ENCODE measurements around the gene FXYD5. TPM values are rescaled to one million over a fixed set of nuclear protein-coding genes. Genes with fewer than 3 reads are reported as not detected.
A peak's percentile ranks its signal among the peaks of the same experiment; 100 is the strongest.

The FXYD5 gene
- total RNA-seq, 1 donor from 2014 or later = 12.4 TPM

DNA sequence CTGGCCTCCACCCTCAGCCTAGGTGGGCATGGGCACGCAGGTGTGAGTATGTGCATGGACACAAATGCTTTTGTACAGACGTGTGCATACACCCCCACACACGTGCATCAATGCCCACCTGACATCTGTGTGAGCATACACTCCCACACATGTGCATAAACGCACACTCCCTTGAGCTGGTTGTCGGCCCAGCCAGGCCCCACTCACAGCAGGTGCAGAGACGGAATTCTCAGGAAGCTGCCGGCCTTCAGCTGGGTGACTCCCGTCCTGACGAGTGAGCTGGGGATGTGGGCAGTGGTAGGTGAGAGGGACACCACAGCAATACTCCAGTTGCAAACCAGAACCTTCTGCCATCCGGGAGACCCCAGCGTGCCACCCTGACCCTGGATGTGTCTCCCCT lies 20.7 kb upstream of the FXYD5 start:
- FAIRE-seq = no peak
- Histone ChIP-seq H3K27me3 (ENCODE audit: control insufficient read depth, insufficient read depth, low read length) (no peaks in the 10 kb centered on the region), H3K4me3 (ENCODE audit: low read depth, low read length) (no peak overlapping the region), H3K36me3 (ENCODE audit: control insufficient read depth, insufficient read depth, low read length) (no peaks in the 10 kb centered on the region)
- TF ChIP-seq, protein P1, sequence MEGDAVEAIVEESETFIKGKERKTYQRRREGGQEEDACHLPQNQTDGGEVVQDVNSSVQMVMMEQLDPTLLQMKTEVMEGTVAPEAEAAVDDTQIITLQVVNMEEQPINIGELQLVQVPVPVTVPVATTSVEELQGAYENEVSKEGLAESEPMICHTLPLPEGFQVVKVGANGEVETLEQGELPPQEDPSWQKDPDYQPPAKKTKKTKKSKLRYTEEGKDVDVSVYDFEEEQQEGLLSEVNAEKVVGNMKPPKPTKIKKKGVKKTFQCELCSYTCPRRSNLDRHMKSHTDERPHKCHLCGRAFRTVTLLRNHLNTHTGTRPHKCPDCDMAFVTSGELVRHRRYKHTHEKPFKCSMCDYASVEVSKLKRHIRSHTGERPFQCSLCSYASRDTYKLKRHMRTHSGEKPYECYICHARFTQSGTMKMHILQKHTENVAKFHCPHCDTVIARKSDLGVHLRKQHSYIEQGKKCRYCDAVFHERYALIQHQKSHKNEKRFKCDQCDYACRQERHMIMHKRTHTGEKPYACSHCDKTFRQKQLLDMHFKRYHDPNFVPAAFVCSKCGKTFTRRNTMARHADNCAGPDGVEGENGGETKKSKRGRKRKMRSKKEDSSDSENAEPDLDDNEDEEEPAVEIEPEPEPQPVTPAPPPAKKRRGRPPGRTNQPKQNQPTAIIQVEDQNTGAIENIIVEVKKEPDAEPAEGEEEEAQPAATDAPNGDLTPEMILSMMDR (IDR thresholded peaks at IDR 0.05; ENCODE audit: insufficient read depth, low read length, severe bottlenecking) = no peak
- no peak for DNase-seq (ENCODE audit: low read depth)

DNA sequence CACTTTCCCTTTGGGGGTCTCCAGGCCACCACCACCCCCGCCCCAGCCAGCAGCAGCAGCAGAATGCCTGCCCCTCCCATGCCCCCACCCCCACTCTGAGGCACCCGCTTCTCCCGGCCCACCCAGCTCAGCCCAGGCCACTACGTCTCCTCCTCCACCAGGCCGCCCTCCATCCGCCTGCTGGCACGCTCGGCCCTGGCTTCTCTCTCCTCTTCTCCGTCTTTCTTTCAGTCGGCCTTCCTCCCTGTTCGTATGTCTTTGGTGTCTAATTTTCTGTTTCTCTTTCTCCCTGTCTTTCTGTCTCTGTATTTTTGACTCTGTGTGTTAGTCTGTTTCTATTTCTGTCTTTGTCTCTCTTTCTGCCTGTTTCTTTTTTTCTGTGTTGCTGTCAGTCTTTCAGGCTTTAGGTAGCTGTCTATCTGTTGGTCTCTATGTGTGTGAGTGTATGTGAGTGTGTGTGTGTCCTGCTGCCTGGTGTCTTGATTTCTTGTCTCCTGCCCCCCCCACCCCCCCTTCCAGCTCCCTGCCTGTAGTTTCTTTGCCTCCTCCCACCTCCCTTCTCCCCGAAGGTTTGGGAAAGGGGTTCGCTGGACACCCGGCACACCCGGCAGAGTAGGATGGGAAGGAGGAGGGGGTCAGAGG lies 19.8 kb upstream of the FXYD5 start, which contains the start of gene LGI4:
Gene LGI4 (minus strand): TSS at position 459 of the 642 bp plus-strand sequence. CDS start 379 bp downstream, at position 80.
- FAIRE-seq (no peak), DNase-seq (ENCODE audit: low read depth) (no peak)
- no peak within 1 kb of the TSS for H3K4me3 ChIP-seq (ENCODE audit: low read depth, low read length)

DNA sequence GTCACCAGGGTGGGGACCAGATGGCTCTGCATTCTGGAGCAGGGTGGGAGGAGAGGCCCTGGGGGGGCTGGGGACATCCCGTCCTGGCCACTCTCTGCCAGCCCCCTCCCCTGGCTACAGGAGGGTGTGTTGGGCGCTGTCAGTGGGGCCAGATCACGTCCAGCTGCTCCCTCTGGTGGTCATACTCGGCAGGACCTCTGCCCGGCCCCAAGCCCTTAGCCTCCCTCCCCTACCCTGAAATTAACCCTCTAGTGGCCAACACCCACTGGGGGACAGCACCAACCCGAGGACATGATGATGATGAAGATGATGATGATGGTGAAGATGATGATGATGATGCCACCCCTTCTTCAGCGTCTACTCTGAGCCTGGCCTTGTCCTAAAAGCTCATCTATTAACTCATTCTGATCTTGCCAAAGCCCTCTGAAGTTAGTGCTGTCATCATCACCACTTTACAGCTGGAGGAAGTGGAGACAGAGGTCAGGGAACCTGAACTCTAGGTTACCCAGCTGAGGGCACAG lies 19.1 kb upstream of the FXYD5 start:
- H3K4me3 ChIP-seq (ENCODE audit: low read depth, low read length) = no peak overlapping the region
- no peak for FAIRE-seq
- H3K36me3 ChIP-seq (ENCODE audit: control insufficient read depth, insufficient read depth, low read length) = no peaks in the 10 kb centered on the region
- DNase-seq (ENCODE audit: low read depth) = no peak
- no peaks in the 10 kb centered on the region for H3K27me3 ChIP-seq (ENCODE audit: control insufficient read depth, insufficient read depth, low read length)
- TF ChIP-seq, protein P1 (IDR thresholded peaks at IDR 0.05; ENCODE audit: insufficient read depth, low read length, severe bottlenecking) = peak; percentile 91

More for the DNA sequence above, 19.8 kb upstream of the FXYD5 start, which contains the start of gene LGI4:
- no peaks in the 10 kb centered on the region for H3K27me3 ChIP-seq (ENCODE audit: control insufficient read depth, insufficient read depth, low read length)
- TF ChIP-seq, protein P1 (IDR thresholded peaks at IDR 0.05; ENCODE audit: insufficient read depth, low read length, severe bottlenecking) = no peak
- H3K36me3 ChIP-seq (ENCODE audit: control insufficient read depth, insufficient read depth, low read length) = no peaks in the 10 kb centered on the region

DNA sequence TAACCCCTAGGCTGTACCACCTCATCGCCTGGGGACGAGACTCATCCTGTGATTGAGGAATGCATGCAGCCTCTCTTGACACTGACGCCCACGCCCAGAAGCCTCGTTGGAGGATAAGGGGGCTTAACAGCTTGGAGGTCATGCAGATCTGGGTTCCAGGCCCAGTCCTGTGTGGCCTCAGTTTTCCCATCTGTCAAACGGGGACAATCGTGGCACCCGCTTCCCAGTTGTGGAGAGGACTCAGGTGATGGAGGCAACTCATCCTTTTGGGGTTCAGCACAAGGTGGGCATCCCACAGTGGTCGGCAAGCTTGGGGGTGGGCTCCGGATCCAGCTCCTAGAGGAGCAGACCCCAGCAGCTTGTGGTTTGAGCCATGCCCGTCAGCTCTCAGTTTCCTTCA lies 18.3 kb upstream of the FXYD5 start:
- no peaks in the 10 kb centered on the region for H3K36me3 ChIP-seq (ENCODE audit: control insufficient read depth, insufficient read depth, low read length)
- TF ChIP-seq, protein P1 (IDR thresholded peaks at IDR 0.05; ENCODE audit: insufficient read depth, low read length, severe bottlenecking) = no peak
- no peaks in the 10 kb centered on the region for H3K27me3 ChIP-seq (ENCODE audit: control insufficient read depth, insufficient read depth, low read length)
- no peak for DNase-seq (ENCODE audit: low read depth)
- H3K4me3 ChIP-seq (ENCODE audit: low read depth, low read length) = no peak overlapping the region
- FAIRE-seq = no peak

DNA sequence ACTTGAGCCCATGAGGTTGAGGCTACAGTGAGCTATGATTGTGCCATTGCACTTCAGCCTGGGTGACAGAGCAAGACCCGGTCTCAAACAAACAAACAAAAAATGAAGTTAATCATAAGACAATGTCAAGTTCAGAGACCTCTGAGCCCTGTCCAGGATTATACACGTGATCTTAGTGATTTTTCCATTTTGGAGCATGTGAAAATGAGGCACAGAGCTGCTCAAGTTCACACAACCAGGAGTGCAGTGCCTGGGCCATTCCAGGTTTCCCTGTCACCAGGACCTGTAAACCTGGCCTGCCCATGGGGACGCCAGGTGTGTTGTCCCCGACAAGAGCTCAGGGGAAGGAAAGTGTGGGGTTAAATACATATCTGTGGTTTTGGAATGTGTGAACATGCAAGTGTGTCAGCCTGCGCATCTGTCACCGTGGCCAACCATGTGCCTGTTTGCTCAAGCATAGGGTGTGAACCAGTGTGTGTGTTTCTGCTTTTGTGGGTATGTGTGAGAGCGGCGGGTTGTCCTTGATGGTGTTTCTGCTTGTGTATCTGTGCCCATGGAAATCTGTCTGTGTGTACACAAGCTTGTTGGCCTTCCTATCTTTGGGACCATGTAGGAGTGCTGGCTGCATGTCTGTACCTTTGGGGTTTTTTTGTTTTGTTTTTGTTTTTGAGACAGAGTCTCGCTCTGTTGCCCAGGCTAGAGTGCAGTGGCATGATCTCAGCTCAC lies 17.4 kb upstream of the FXYD5 start:
- no peak for FAIRE-seq
- no peak for DNase-seq (ENCODE audit: low read depth)
- TF ChIP-seq, protein P1 (IDR thresholded peaks at IDR 0.05; ENCODE audit: insufficient read depth, low read length, severe bottlenecking) = no peak
- Histone ChIP-seq H3K27me3 (ENCODE audit: control insufficient read depth, insufficient read depth, low read length) (peaks cover 2% of the 10 kb centered on the region), H3K4me3 (ENCODE audit: low read depth, low read length) (no peak overlapping the region), H3K36me3 (ENCODE audit: control insufficient read depth, insufficient read depth, low read length) (no peaks in the 10 kb centered on the region)

Data from bronchial epithelial cell (primary cell).